Activated CD8-positive, alpha-beta T cell treated with anti-CD3 and anti-CD28 coated beads, Interleukin-2, amount 10 ng/mL, durations not matched to agents 7 days and 5 days (primary cell): Measurements from ENCODE around the gene HBA1. TPM values are rescaled to one million over a fixed set of nuclear protein-coding genes. Genes with fewer than 3 reads are reported as not detected.
"Not testable (repeated sequence)": the region's sequence is repeated elsewhere in the genome, so short reads cannot be mapped to it uniquely, and the experiment has no call there.

Source experiments
- ATAC-seq: fragments of 150-1000 bp; cut with Tn5 transposase; one replicate; pipeline ENCODE4 v1.10.0; 2021; ENCODE audit warnings: moderate library complexity
- CTCF ChIA-PET: fragments of 350-600 bp; sonication (Branson Sonifier 250); formaldehyde crosslinking; loops from one replicate; lab custom pipeline; 2021; ENCODE audit warnings: antibody characterized with exemption; lab: Charles Lee
- POLR2A ChIA-PET: fragments of 350-600 bp; sonication (Branson Sonifier 250); formaldehyde crosslinking; loops from one replicate; lab custom pipeline; 2021; ENCODE audit warnings: antibody characterized with exemption; lab: Charles Lee
- DNase-seq: peaks from one replicate; pipeline ENCODE4 v3.0.0-alpha.2; 2020
- H3K27ac Mint-ChIP-seq: one replicate; pipeline ENCODE4 v1.8.0; 2021; ENCODE audit warnings: mild to moderate bottlenecking, mixed read lengths
- H3K27me3 Mint-ChIP-seq: one replicate; pipeline ENCODE4 v1.8.0; 2021; ENCODE audit warnings: low read depth, mixed read lengths
- H3K36me3 Mint-ChIP-seq: one replicate; pipeline ENCODE4 v1.8.0; 2021; ENCODE audit warnings: low read depth, mixed read lengths
- H3K4me1 Mint-ChIP-seq: one replicate; pipeline ENCODE4 v1.8.0; 2021; ENCODE audit warnings: low read depth, mixed read lengths
- H3K4me3 Mint-ChIP-seq: one replicate; pipeline ENCODE4 v1.8.0; 2021; ENCODE audit warnings: mild to moderate bottlenecking, mixed read lengths
- H3K9me3 Mint-ChIP-seq: one replicate; pipeline ENCODE4 v1.8.0; 2022; ENCODE audit warnings: mixed read lengths; ENCODE audit not compliant: insufficient read depth
- total RNA-seq, 2 experiments: library from RNA; stranded (reverse); gene quantifications; one replicate each; pipeline ENCODE4 v1.2.3, GENCODE V29; 2021

Gene HBA1
- total RNA-seq, 2 experiments from 2014 or later: not detected

DNA sequence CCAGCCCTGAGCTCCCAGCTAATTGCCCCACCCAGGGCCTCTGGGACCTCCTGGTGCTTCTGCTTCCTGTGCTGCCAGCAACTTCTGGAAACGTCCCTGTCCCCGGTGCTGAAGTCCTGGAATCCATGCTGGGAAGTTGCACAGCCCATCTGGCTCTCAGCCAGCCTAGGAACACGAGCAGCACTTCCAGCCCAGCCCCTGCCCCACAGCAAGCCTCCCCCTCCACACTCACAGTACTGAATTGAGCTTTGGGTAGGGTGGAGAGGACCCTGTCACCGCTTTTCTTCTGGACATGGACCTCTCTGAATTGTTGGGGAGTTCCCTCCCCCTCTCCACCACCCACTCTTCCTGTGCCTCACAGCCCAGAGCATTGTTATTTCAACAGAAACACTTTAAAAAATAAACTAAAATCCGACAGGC, 6.4 kb upstream of the HBA1 start:
- Mint-ChIP-seq H3K4me1 (peaks cover 14% of the 10 kb centered on the region), H3K27me3 (peaks cover 62% of the 10 kb centered on the region)
- DNase-seq, H3K27ac Mint-ChIP-seq, H3K36me3 Mint-ChIP-seq, ATAC-seq, H3K9me3 Mint-ChIP-seq, POLR2A ChIA-PET, H3K4me3 Mint-ChIP-seq, CTCF ChIA-PET: not testable (repeated sequence)

DNA sequence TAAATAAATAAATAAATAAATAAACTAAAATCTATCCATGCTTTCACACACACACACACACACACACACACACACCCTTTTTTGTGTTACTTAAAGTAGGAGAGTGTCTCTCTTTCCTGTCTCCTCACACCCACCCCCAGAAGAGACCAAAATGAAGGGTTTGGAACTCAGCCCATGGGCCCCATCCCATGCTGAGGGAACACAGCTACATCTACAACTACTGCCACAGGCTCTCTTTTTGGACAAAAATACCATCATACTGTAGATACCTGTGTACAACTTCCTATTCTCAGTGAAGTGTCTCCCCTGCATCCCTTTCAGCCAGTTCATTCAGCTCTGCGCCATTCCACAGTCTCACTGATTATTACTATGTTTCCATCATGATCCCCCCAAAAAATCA, 5.7 kb upstream of the HBA1 start:
- peaks cover 19% of the 10 kb centered on the region for H3K4me1 Mint-ChIP-seq
- no peaks in the 10 kb centered on the region for H3K36me3 Mint-ChIP-seq
- no peak overlapping the region for H3K4me3 Mint-ChIP-seq
- POLR2A ChIA-PET: no interaction called here
- no peaks in the 10 kb centered on the region for H3K9me3 Mint-ChIP-seq
- H3K27me3 Mint-ChIP-seq: peaks cover 63% of the 10 kb centered on the region
- ATAC-seq (no peak), DNase-seq (no peak)
- no peak overlapping the region for H3K27ac Mint-ChIP-seq
- CTCF ChIA-PET: no interaction called here

- H3K9me3 Mint-ChIP-seq, H3K27ac Mint-ChIP-seq, DNase-seq, CTCF ChIA-PET, H3K4me3 Mint-ChIP-seq, H3K36me3 Mint-ChIP-seq, POLR2A ChIA-PET: not testable (repeated sequence)
- H3K4me1 Mint-ChIP-seq: peaks cover 15% of the 10 kb centered on the region
- peaks cover 51% of the 10 kb centered on the region for H3K27me3 Mint-ChIP-seq
- ATAC-seq: peak; percentile 52
Observed at GRCh38 chr16:172374-172941, 4.0 kb upstream of the HBA1 start, which contains the start of gene HBA2. Gene HBA2 (plus strand): TSS chr16:172876. CDS start chr16:172913, 37 bp downstream.

DNA sequence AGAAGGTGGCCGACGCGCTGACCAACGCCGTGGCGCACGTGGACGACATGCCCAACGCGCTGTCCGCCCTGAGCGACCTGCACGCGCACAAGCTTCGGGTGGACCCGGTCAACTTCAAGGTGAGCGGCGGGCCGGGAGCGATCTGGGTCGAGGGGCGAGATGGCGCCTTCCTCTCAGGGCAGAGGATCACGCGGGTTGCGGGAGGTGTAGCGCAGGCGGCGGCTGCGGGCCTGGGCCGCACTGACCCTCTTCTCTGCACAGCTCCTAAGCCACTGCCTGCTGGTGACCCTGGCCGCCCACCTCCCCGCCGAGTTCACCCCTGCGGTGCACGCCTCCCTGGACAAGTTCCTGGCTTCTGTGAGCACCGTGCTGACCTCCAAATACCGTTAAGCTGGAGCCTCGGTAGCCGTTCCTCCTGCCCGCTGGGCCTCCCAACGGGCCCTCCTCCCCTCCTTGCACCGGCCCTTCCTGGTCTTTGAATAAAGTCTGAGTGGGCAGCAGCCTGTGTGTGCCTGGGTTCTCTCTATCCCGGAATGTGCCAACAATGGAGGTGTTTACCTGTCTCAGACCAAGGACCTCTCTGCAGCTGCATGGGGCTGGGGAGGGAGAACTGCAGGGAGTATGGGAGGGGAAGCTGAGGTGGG, 3.1 kb upstream of the HBA1 start:
- POLR2A ChIA-PET, H3K4me3 Mint-ChIP-seq, DNase-seq, H3K9me3 Mint-ChIP-seq, H3K27ac Mint-ChIP-seq, ATAC-seq, CTCF ChIA-PET, H3K36me3 Mint-ChIP-seq: not testable (repeated sequence)
- H3K4me1 Mint-ChIP-seq: peaks cover 20% of the 10 kb centered on the region
- H3K27me3 Mint-ChIP-seq: peaks cover 53% of the 10 kb centered on the region

DNA sequence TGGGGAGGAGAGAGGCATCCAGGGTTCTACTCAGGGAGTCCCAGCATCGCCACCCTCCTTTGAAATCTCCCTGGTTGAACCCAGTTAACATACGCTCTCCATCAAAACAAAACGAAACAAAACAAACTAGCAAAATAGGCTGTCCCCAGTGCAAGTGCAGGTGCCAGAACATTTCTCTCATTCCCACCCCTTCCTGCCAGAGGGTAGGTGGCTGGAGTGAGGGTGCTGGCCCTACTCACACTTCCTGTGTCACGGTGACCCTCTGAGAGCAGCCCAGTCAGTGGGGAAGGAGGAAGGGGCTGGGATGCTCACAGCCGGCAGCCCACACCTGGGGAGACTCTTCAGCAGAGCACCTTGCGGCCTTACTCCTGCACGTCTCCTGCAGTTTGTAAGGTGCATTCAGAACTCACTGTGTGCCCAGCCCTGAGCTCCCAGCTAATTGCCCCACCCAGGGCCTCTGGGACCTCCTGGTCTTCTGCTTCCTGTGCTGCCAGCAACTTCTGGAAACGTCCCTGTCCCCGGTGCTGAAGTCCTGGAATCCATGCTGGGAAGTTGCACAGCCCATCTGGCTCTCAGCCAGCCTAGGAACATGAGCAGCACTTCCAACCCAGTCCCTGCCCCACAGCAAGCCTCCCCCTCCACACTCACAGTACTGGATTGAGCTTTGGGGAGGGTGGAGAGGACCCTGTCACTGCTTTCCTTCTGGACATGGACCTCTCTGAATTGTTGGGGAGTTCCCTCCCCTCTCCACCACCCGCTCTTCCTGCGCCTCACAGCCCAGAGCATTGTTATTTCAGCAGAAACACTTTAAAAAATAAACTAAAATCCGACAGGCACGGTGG, 2.3 kb upstream of the HBA1 start:
- Mint-ChIP-seq H3K27me3 (peaks cover 51% of the 10 kb centered on the region), H3K4me1 (peaks cover 20% of the 10 kb centered on the region)
- POLR2A ChIA-PET, H3K9me3 Mint-ChIP-seq, H3K36me3 Mint-ChIP-seq, DNase-seq, H3K27ac Mint-ChIP-seq, H3K4me3 Mint-ChIP-seq, ATAC-seq: not testable (repeated sequence)
- CTCF ChIA-PET: interaction anchor here (1.2 kb wide), 1 partner anchor 67 kb away, joined by 3 read pairs; no protein-coding TSS in a partner anchor

- ATAC-seq (no peak), DNase-seq (no peak)
- Mint-ChIP-seq H3K27ac (no peak overlapping the region), H3K27me3 (peaks cover 55% of the 10 kb centered on the region), H3K4me1 (peaks cover 24% of the 10 kb centered on the region), H3K4me3 (no peak overlapping the region), H3K36me3 (no peaks in the 10 kb centered on the region), H3K9me3 (no peaks in the 10 kb centered on the region)
- CTCF ChIA-PET: interaction anchor here (0.9 to 1.2 kb wide), 2 partner anchors 68 kb away, joined by 3 read pairs; no protein-coding TSS in a partner anchor
- POLR2A ChIA-PET: interaction anchor here (0.5 kb wide), 1 partner anchor 33 kb away, joined by 3 read pairs; no protein-coding TSS in a partner anchor
Observed at GRCh38 chr16:175011-175949, 1.2 kb upstream of the HBA1 start.

- H3K27me3 Mint-ChIP-seq: peaks cover 50% of the 10 kb centered on the region
- H3K4me3 Mint-ChIP-seq, H3K9me3 Mint-ChIP-seq, DNase-seq, POLR2A ChIA-PET, H3K27ac Mint-ChIP-seq, ATAC-seq, H3K36me3 Mint-ChIP-seq: not testable (repeated sequence)
- CTCF ChIA-PET: interaction anchor here (0.9 kb wide), 1 partner anchor 69 kb away, joined by 3 read pairs; no protein-coding TSS in a partner anchor
- H3K4me1 Mint-ChIP-seq: peaks cover 25% of the 10 kb centered on the region
Observed at GRCh38 chr16:176006-176405, 474 bp upstream of the HBA1 start.

DNA sequence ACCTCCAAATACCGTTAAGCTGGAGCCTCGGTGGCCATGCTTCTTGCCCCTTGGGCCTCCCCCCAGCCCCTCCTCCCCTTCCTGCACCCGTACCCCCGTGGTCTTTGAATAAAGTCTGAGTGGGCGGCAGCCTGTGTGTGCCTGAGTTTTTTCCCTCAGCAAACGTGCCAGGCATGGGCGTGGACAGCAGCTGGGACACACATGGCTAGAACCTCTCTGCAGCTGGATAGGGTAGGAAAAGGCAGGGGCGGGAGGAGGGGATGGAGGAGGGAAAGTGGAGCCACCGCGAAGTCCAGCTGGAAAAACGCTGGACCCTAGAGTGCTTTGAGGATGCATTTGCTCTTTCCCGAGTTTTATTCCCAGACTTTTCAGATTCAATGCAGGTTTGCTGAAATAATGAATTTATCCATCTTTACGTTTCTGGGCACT, 928 bp downstream of the HBA1 start:
- ChIA-PET POLR2A (no interaction called here), CTCF (interaction anchor here (1.6 kb wide), 1 partner anchor 70 kb away, joined by 6 read pairs; no protein-coding TSS in a partner anchor)
- DNase-seq (no peak), ATAC-seq (no peak)
- no peak overlapping the region for H3K27ac Mint-ChIP-seq
- no peaks in the 10 kb centered on the region for H3K9me3 Mint-ChIP-seq
- H3K4me3 Mint-ChIP-seq: no peak overlapping the region
- peaks cover 26% of the 10 kb centered on the region for H3K4me1 Mint-ChIP-seq
- H3K36me3 Mint-ChIP-seq: no peaks in the 10 kb centered on the region
- H3K27me3 Mint-ChIP-seq: peaks cover 46% of the 10 kb centered on the region

- Mint-ChIP-seq H3K4me1 (peaks cover 26% of the 10 kb centered on the region), H3K27me3 (peaks cover 46% of the 10 kb centered on the region), H3K27ac (no peak overlapping the region), H3K4me3 (no peak overlapping the region), H3K36me3 (no peaks in the 10 kb centered on the region), H3K9me3 (no peaks in the 10 kb centered on the region)
- no peak for ATAC-seq
- ChIA-PET POLR2A (no interaction called here), CTCF (interaction anchor here (1.6 kb wide), 1 partner anchor 71 kb away, joined by 6 read pairs; no protein-coding TSS in a partner anchor)
- DNase-seq: no peak
Observed at GRCh38 chr16:177981-178667, 1.6 kb downstream of the HBA1 start.

GRCh38 chr16:178668-179015, 2.2 kb downstream of the HBA1 start:
- Mint-ChIP-seq H3K4me3 (no peak overlapping the region), H3K27me3 (peaks cover 42% of the 10 kb centered on the region), H3K27ac (no peak overlapping the region), H3K9me3 (no peaks in the 10 kb centered on the region), H3K36me3 (no peaks in the 10 kb centered on the region), H3K4me1 (peaks cover 26% of the 10 kb centered on the region)
- POLR2A ChIA-PET: no interaction called here
- CTCF ChIA-PET: interaction anchor here (0.7 to 1.6 kb wide), 2 partner anchors 10 to 72 kb away, joined by 3 to 6 read pairs; no protein-coding TSS in a partner anchor
- no peak for DNase-seq
- no peak for ATAC-seq
